IMR-90 (cell line): ENCODE measurements around the gene MSLN.

Source experiments
- POLR2A ChIP-seq: IDR thresholded peaks from 2 replicates; pipeline ENCODE4 v1.6.1; 2012; ENCODE audit warnings: mild to moderate bottlenecking, low read depth, low read length
- RAD21 ChIP-seq: IDR thresholded peaks from 2 replicates; pipeline ENCODE4 v1.6.1; 2012; ENCODE audit warnings: low read length, improper control_type of control experiment

DNA sequence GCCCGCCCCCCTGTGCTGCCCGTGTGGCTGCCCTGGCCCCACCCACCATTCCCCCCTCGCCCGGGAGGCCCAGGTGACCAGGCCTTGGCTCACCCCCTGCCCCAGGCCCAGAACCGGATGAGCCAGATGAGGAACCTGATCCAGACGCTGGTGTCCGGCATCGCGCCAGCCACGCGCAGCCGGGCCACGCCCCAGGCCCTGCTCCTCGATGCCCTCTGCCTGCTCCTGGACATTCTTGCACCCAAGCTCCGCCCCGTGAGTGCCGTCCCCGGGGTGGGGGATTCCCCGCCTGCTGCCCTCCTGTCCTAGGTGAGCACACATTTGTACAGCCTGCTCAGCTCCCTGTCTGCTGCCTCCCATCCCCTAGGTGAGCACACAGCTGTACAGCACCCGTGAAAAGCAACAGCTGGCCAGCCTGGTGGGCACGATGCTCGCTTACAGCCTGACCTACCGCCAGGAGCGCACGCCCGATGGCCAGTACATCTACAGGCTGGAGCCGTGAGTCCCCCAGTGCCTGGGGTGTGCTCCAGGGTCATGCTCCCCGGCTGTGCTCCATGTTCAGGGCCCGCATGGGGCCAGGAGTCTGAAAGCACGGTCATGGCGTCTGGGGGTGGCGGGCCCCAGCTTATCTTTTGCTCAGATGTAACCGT is 35.2 kb downstream of the MSLN start:
- no peak for TF ChIP-seq POLR2A
- no peak for TF ChIP-seq RAD21
